Measurements from ENCODE around the gene TMEM163.

- TF ChIP-seq CTCF (conservative IDR thresholded peaks at IDR 0.05; ENCODE audit: low read length) (no peak), EZH2phosphoT487 (IDR thresholded peaks at IDR 0.05; ENCODE audit: borderline replicate concordance, low read depth, low read length) (no peak)
Measured at GRCh38 chr2:134408791-134409190, 310.0 kb downstream of the TMEM163 start.

Measured in OCI-LY7 (cell line).